Stimulated activated CD4-positive, alpha-beta T cell treated with anti-CD3 and anti-CD28 coated beads, Interleukin-2, amount 100 ng/mL, for 24 hours (primary cell): ENCODE results near the gene WBP2NL.
"Not testable (repeated sequence)": the region's sequence is repeated elsewhere in the genome, so short reads cannot be mapped to it uniquely, and the experiment has no call there.

Experiments used
- DNase-seq, 2 donors: peaks; one replicate each; pipeline ENCODE4 v3.0.0-alpha.2; 2020

WBP2NL gene

GRCh38 chr22:41998361-41999261 is at the start of gene WBP2NL:
Gene WBP2NL, plus strand, starts transcription at chr22:41998788. Its CDS starts 31 bp downstream, at chr22:41998819.
- DNase-seq, result peak; percentile 85

GRCh38 chr22:41948928-41949296 is 49.7 kb upstream of the WBP2NL start:
- DNase-seq, result not testable (repeated sequence)

- DNase-seq, result peak in 1 of 2 donors; percentile 14
Observed at GRCh38 chr22:41949297-41949965, 49.2 kb upstream of the WBP2NL start.

GRCh38 chr22:41951898-41952474 is 46.6 kb upstream of the WBP2NL start, which contains the start of gene SMIM45:
Gene SMIM45, plus strand, starts transcription at chr22:41952150.
- peak in 1 of 2 donors; percentile 15 for DNase-seq

- no peak for DNase-seq
Observed at GRCh38 chr22:41952713-41953112, 45.9 kb upstream of the WBP2NL start.

GRCh38 chr22:41957941-41958556 is 40.5 kb upstream of the WBP2NL start:
- DNase-seq, result no peak

- DNase-seq, result no peak
Observed at GRCh38 chr22:41963453-41964111, 35.0 kb upstream of the WBP2NL start.

GRCh38 chr22:41964112-41964491 is 34.5 kb upstream of the WBP2NL start:
- no peak for DNase-seq

- DNase-seq, result no peak
Observed at GRCh38 chr22:41966225-41966606, 32.4 kb upstream of the WBP2NL start.

- DNase-seq, result peak; percentile 30 to 48
Observed at GRCh38 chr22:41966607-41967240, 31.9 kb upstream of the WBP2NL start.

GRCh38 chr22:41968601-41969000 is 30.0 kb upstream of the WBP2NL start:
- no peak for DNase-seq

GRCh38 chr22:41969110-41969646 is 29.4 kb upstream of the WBP2NL start, which contains the start of gene SEPTIN3:
Gene SEPTIN3, plus strand, starts transcription at chr22:41969443. Its CDS starts 2,050 bp downstream, at chr22:41971493.
- DNase-seq, result no peak

- no peak for DNase-seq
Observed at GRCh38 chr22:41970601-41971000, 28.0 kb upstream of the WBP2NL start.

- no peak for DNase-seq
Observed at GRCh38 chr22:41971431-41971830, 27.2 kb upstream of the WBP2NL start.

- no peak for DNase-seq
Observed at GRCh38 chr22:41974691-41975290, 23.8 kb upstream of the WBP2NL start.

- no peak for DNase-seq
Observed at GRCh38 chr22:41975299-41976069, 23.1 kb upstream of the WBP2NL start.

GRCh38 chr22:41976070-41976901 is 22.3 kb upstream of the WBP2NL start:
- DNase-seq, result peak; percentile 57 to 63

GRCh38 chr22:41976961-41977566 is 21.5 kb upstream of the WBP2NL start:
- peak in 1 of 2 donors; percentile 12 for DNase-seq

GRCh38 chr22:41978732-41979131 is 19.9 kb upstream of the WBP2NL start:
- no peak for DNase-seq
